Measurements from ENCODE around the gene KCNK18.

The KCNK18 gene

DNA sequence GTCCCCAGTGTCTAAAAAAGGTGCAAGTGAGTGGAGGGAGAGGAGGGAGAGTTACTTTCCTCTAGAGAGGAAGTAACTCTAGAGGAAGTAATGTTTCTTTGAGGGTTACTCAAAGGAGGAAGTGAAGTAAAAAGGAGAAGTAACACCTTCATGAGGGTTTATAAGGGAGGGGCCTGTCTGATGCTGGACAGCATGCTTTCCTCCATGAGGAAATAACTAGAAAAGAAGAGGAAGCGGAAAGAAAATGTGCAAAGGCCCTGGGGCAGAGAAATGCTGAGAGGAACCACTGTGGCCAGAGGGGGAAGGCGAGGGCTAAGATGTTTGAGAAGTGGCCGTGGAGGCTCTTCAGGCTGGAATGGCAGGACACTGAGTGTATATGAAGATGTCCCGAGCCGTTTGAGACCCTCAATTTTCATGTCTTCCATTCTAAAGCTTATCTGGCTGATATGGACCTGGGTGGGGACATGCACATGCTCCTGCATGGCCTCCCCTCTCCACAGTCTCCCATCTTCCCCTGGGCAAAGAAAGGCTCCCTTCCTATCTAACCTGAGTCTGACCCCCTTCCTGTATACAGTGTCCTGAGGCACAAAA is 40.2 kb downstream of the KCNK18 start:
- no peak overlapping the region for H3K27ac ChIP-seq
- DNase-seq (ENCODE audit: low spot score): no peak
- TF ChIP-seq CTCF (IDR thresholded peaks at IDR 0.05): no peak

GRCh38 chr10:117239051-117239450 is 41.8 kb downstream of the KCNK18 start:
- Histone ChIP-seq H3K27ac (no peak overlapping the region), H3K4me3 (no peak overlapping the region)
- TF ChIP-seq CTCF (IDR thresholded peaks at IDR 0.05): no peak
- no peak for DNase-seq (ENCODE audit: low spot score)

More for the DNA sequence above, 40.2 kb downstream of the KCNK18 start:
- H3K4me3 ChIP-seq: no peak overlapping the region

DNA sequence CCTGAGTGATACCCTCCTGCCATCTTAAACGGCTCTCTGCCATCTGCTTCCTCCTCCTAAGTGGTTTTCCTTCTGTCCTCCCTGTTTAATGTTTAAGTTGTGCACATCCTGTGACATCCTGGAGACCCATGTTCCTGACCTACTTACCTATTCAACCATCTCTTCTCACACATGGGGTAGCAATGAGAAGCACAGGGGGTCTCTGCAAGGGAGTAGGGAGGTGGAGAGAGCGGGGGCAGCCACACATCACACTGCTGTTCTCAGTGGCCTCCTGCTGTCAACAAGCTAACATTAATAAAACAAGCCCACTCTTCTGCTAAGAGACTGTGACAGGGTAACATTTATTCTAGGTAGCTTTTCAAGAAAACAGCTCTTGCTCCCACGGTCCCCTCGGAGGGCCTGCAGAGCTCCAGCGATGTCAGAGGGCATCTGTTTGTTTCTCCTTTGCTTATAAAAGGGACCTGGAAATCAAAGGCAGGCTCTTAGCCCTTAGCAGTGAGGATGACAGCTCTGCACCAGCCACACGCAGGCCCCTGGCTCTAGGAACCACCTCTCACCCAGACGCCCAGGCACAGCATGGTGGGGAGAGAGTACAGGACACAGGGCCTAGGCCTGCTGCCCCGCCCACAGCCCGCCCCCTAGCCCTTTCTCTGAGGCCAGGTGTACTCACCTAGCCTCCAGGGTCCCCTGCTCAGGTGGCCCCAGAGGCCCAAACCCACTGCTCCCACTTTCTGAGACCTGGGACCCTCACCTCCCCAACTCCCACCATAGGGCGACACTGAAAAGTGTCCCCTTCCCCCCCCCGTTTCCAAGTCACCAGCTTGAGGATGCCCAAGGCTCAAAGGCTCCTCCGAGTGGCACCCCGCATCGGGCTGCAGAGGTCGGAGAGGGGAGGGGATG is 42.7 kb downstream of the KCNK18 start:
- no peak for TF ChIP-seq CTCF (IDR thresholded peaks at IDR 0.05)
- Histone ChIP-seq H3K4me3 (no peak overlapping the region), H3K27ac (no peak overlapping the region)
- DNase-seq (ENCODE audit: low spot score): no peak

DNA sequence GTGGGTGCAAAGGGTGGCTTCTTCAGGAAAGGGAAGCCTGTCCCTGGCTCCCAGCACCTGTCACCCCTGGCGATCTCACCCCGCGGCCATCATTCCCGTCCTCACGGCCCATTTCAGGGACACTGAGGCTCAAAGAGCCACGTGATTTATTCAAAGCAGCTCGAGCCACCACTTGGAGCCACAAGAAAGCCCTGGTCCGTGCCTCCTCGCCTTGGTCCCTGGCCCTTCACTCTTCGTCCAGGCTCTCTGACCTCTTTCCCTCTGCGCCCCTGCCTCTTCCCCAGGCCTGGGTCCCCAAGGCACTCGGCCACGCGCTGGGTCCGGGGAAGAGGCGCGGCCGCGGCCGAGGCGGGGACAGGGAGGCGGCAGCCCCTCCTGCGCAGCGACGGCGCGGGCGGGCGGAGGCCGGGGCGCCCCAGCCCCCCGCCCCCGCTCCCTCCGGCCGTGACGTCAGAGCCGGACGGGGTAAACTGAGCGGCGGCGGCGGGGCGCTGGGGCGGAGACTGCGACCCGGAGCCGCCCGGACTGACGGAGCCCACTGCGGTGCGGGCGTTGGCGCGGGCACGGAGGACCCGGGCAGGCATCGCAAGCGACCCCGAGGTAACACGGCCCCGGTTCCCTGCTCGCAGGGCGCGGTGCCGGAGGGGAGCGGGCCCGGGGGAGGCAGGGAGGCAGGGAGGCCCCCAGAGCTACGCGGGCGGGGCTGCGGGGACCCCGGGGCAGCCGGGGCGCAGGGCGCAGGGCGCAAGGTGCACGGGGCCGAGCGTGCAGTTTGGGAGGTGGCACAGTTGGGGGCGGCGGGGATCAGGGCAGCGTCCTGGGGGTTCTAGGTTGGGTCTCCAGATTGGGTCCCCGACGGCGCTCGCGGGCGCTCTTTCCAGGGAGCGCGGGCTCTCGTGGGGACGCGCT is 43.6 kb downstream of the KCNK18 start, which contains the start of gene SLC18A2:
TSS of gene SLC18A2 (plus strand) at position 494 of the 909 bp plus-strand sequence. CDS start 580 bp downstream, outside the sequence.
- peak within 1 kb of the TSS; percentile 50 for H3K4me3 ChIP-seq
- no peak within 1 kb of the TSS for H3K27ac ChIP-seq
- DNase-seq (ENCODE audit: low spot score): no peak
- no peak for TF ChIP-seq CTCF (IDR thresholded peaks at IDR 0.05)

GRCh38 chr10:117241541-117242462 is 44.5 kb downstream of the KCNK18 start:
- Histone ChIP-seq H3K4me3 (peak overlapping the region; percentile 50), H3K27ac (no peak overlapping the region)
- DNase-seq (ENCODE audit: low spot score): no peak
- TF ChIP-seq CTCF (IDR thresholded peaks at IDR 0.05): no peak

DNA sequence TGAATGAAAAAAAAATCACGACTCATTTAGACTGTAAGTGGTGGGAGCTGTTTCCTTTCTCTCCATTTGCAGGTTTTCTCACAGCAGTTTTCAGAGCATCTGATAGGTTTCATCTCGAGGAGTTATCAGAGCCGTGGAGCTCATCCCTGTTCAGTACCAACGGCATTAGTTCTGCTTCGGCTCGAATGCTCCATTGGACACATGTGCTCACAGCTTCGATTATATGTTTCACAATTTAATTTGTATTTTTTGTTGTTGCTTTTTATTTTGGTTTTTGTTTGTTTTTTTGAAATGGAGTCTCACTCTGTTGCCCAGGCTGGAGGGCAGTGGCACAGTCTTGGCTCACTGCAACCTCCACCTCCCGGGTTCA is 45.2 kb downstream of the KCNK18 start:
- Histone ChIP-seq H3K27ac (no peak overlapping the region), H3K4me3 (no peak overlapping the region)
- TF ChIP-seq CTCF (IDR thresholded peaks at IDR 0.05): no peak
- DNase-seq (ENCODE audit: low spot score): no peak
